AG10803 (cell line): Measurements from ENCODE around the gene GGN.
"Not testable (repeated sequence)": the region's sequence is repeated elsewhere in the genome, so short reads cannot be mapped to it uniquely, and the experiment has no call there.

ENCODE experiments used
- DNase-seq: peaks from one replicate; pipeline ENCODE4 v3.0.0; 2010; ENCODE audit warnings: low read depth
- H3K4me3 ChIP-seq: 2 replicates; pipeline ENCODE4 v1.5.1; 2011; ENCODE audit warnings: mild to moderate bottlenecking, low read length, control low read depth
- CTCF ChIP-seq: conservative IDR thresholded peaks from 2 replicates; pipeline ENCODE4 v1.5.1; 2011; ENCODE audit warnings: mild to moderate bottlenecking, low read length, control low read depth, inconsistent platforms

Gene GGN

GRCh38 chr19:38411041-38411712 is 23.3 kb upstream of the GGN start:
- no peak overlapping the region for H3K4me3 ChIP-seq
- no peak for TF ChIP-seq CTCF
- DNase-seq = no peak

GRCh38 chr19:38410407-38410806 is 22.6 kb upstream of the GGN start:
- not testable (repeated sequence) for H3K4me3 ChIP-seq

GRCh38 chr19:38409631-38410133 is 21.8 kb upstream of the GGN start:
- no peak for TF ChIP-seq CTCF
- no peak overlapping the region for H3K4me3 ChIP-seq
- DNase-seq = peak; percentile 43

More at GRCh38 chr19:38410407-38410806, 22.6 kb upstream of the GGN start:
- DNase-seq = not testable (repeated sequence)

- H3K4me3 ChIP-seq = no peak overlapping the region
- DNase-seq = no peak
- no peak for TF ChIP-seq CTCF
These were observed 17.4 kb upstream of the GGN start for GRCh38 chr19:38405276-38405675.

- no peak for TF ChIP-seq CTCF
- H3K4me3 ChIP-seq = no peak overlapping the region
- no peak for DNase-seq
These were observed 17.0 kb upstream of the GGN start for GRCh38 chr19:38404858-38405257.

- H3K4me3 ChIP-seq = peak within 1 kb of the TSS; percentile 93
- peak; percentile 65 for TF ChIP-seq CTCF
- DNase-seq = peak; percentile 94
These were observed 15.3 kb upstream of the GGN start, which contains the start of gene FAM98C for GRCh38 chr19:38402967-38403674. TSS of gene FAM98C (plus strand) at chr19:38403093. CDS start at chr19:38403154, 61 bp downstream.

- DNase-seq = no peak
- H3K4me3 ChIP-seq = peak overlapping the region; percentile 59
- TF ChIP-seq CTCF = no peak; the same call in 1 of the 2 replicates
These were observed 14.8 kb upstream of the GGN start for GRCh38 chr19:38402623-38402966.
